HG02885 (cell line): ENCODE results near the gene PLAAT2.
"Not testable (repeated sequence)": the region's sequence is repeated elsewhere in the genome, so short reads cannot be mapped to it uniquely, and the experiment has no call there.

Source experiments
- ATAC-seq: cut with Tn5 transposase; IDR thresholded peaks from one replicate; pipeline ENCODE4 v1.9.1; 2021; ENCODE audit warnings: mild to moderate bottlenecking; ENCODE audit not compliant: unreplicated experiment, poor library complexity

Gene PLAAT2

GRCh38 chr11:63581224-63581623 lies 18.0 kb upstream of the PLAAT2 start:
- not testable (repeated sequence) for ATAC-seq

- not testable (repeated sequence) for ATAC-seq
Observed at GRCh38 chr11:63578882-63579281, 15.7 kb upstream of the PLAAT2 start.

- no peak for ATAC-seq
Observed at GRCh38 chr11:63574856-63575602, 11.8 kb upstream of the PLAAT2 start.

- ATAC-seq, result no peak
Observed at GRCh38 chr11:63573881-63574855, 11.0 kb upstream of the PLAAT2 start.

- ATAC-seq, result no peak
Observed at GRCh38 chr11:63572026-63572688, 9.0 kb upstream of the PLAAT2 start.

- no peak for ATAC-seq
Observed at GRCh38 chr11:63569570-63569969, 6.4 kb upstream of the PLAAT2 start.

- ATAC-seq, result peak; percentile 77
Observed at GRCh38 chr11:63567044-63567840, 4.1 kb upstream of the PLAAT2 start.

GRCh38 chr11:63564784-63565350 lies 1.7 kb upstream of the PLAAT2 start:
- no peak for ATAC-seq

GRCh38 chr11:63564056-63564774 lies 1.0 kb upstream of the PLAAT2 start:
- peak; percentile 78 for ATAC-seq

GRCh38 chr11:63560506-63561180 lies 2.5 kb downstream of the PLAAT2 start:
- no peak for ATAC-seq

- no peak for ATAC-seq
Observed at GRCh38 chr11:63558459-63559157, 4.6 kb downstream of the PLAAT2 start.

- ATAC-seq, result no peak
Observed at GRCh38 chr11:63557570-63557969, 5.6 kb downstream of the PLAAT2 start.

- ATAC-seq, result no peak
Observed at GRCh38 chr11:63556404-63557013, 6.7 kb downstream of the PLAAT2 start.

- ATAC-seq, result no peak
Observed at GRCh38 chr11:63554877-63555223, 8.3 kb downstream of the PLAAT2 start.

GRCh38 chr11:63553759-63554158 lies 9.4 kb downstream of the PLAAT2 start:
- ATAC-seq, result peak; percentile 59

GRCh38 chr11:63552921-63553320 lies 10.3 kb downstream of the PLAAT2 start:
- ATAC-seq, result no peak

GRCh38 chr11:63551889-63552266 lies 11.3 kb downstream of the PLAAT2 start:
- ATAC-seq, result no peak
